HL-60 (cell line): ENCODE data around the gene RABGAP1L.

ENCODE experiments used
- DNase-seq, 2 experiments: peaks; one replicate each; pipeline ENCODE4 v3.0.0-alpha.2; 2010 to 2020; ENCODE audit warnings: low read depth in 1 of 2, low spot score in 1 of 2
- H3K27ac ChIP-seq: fragments of 250-450 bp; sonication (Bioruptor Pico); replicated peaks from 2 replicates; pipeline ENCODE4 v1.5.1; 2020; ENCODE audit warnings: mild to moderate bottlenecking, moderate library complexity
- H3K27me3 ChIP-seq: fragments of 250-450 bp; sonication (Bioruptor Pico); 2 replicates; pipeline ENCODE4 v1.5.1; 2021; ENCODE audit warnings: mild to moderate bottlenecking, moderate library complexity; ENCODE audit not compliant: insufficient read depth, poor library complexity, severe bottlenecking
- H3K4me3 ChIP-seq: replicated peaks from 2 replicates; pipeline ENCODE4 v1.5.1; 2011; ENCODE audit warnings: mild to moderate bottlenecking, control low read depth, low read length; ENCODE audit not compliant: insufficient read depth
- GABPA ChIP-seq: IDR thresholded peaks from 2 replicates; pipeline ENCODE4 v1.6.1; 2012; ENCODE audit warnings: low read depth
- POLR2AphosphoS5 ChIP-seq: IDR thresholded peaks from 2 replicates; pipeline ENCODE4 v1.6.1; 2012; ENCODE audit warnings: low read depth
- REST ChIP-seq: IDR thresholded peaks from 2 replicates; pipeline ENCODE4 v1.6.1; 2012; ENCODE audit warnings: low read depth; ENCODE audit not compliant: insufficient replicate concordance
- SPI1 ChIP-seq: IDR thresholded peaks from 2 replicates; pipeline ENCODE4 v1.6.1; 2012; ENCODE audit warnings: low read depth, mild to moderate bottlenecking, borderline replicate concordance
- TF ChIP-seq, protein P1 (sequence below): IDR thresholded peaks from one replicate; pipeline ENCODE4 v1.5.1; 2011; ENCODE audit warnings: low read length, control low read depth, inconsistent platforms; ENCODE audit not compliant: insufficient read depth

Gene RABGAP1L

DNA sequence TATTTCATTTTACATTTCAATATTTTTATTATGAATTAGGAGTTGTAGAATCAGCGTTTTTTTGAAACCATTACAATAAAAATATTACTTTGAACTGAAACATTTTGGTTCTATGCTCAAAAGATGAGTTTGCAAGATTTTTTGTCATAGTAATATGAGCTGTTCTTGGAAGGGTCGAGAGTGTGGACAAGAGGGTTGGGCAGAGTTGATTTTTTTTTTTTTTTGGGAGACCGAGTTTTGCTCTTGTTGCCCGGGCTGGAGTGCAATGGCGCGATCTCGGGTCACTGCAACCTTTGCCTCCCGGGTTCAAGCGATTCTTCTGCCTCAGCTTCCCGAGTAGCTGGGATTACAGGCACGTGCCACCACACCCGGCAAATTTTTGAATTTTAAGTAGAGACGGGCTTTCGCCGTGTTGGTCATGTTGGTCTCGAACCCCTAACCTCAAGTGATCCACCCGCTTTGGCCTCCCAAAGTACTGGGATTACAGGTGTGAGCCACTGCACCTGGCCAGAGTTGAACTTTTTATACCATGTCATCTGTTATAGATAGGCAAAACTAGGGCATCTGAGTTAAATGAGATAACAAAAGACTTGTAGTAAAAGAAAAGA lies 843.7 kb downstream of the RABGAP1L start:
- H3K4me3 ChIP-seq, result no peak overlapping the region
- no peaks in the 10 kb centered on the region for H3K27me3 ChIP-seq
- TF ChIP-seq, protein P1, sequence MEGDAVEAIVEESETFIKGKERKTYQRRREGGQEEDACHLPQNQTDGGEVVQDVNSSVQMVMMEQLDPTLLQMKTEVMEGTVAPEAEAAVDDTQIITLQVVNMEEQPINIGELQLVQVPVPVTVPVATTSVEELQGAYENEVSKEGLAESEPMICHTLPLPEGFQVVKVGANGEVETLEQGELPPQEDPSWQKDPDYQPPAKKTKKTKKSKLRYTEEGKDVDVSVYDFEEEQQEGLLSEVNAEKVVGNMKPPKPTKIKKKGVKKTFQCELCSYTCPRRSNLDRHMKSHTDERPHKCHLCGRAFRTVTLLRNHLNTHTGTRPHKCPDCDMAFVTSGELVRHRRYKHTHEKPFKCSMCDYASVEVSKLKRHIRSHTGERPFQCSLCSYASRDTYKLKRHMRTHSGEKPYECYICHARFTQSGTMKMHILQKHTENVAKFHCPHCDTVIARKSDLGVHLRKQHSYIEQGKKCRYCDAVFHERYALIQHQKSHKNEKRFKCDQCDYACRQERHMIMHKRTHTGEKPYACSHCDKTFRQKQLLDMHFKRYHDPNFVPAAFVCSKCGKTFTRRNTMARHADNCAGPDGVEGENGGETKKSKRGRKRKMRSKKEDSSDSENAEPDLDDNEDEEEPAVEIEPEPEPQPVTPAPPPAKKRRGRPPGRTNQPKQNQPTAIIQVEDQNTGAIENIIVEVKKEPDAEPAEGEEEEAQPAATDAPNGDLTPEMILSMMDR, result no peak
- H3K27ac ChIP-seq, result no peak overlapping the region
- no peak for DNase-seq

- TF ChIP-seq GABPA (no peak), POLR2AphosphoS5 (no peak), REST (no peak), SPI1 (no peak)
- TF ChIP-seq, protein P1, result no peak
- DNase-seq, result no peak
- no peaks in the 10 kb centered on the region for H3K27me3 ChIP-seq
- no peak overlapping the region for H3K27ac ChIP-seq
- no peak overlapping the region for H3K4me3 ChIP-seq
These were observed 844.2 kb downstream of the RABGAP1L start for GRCh38 chr1:175003521-175003920.

DNA sequence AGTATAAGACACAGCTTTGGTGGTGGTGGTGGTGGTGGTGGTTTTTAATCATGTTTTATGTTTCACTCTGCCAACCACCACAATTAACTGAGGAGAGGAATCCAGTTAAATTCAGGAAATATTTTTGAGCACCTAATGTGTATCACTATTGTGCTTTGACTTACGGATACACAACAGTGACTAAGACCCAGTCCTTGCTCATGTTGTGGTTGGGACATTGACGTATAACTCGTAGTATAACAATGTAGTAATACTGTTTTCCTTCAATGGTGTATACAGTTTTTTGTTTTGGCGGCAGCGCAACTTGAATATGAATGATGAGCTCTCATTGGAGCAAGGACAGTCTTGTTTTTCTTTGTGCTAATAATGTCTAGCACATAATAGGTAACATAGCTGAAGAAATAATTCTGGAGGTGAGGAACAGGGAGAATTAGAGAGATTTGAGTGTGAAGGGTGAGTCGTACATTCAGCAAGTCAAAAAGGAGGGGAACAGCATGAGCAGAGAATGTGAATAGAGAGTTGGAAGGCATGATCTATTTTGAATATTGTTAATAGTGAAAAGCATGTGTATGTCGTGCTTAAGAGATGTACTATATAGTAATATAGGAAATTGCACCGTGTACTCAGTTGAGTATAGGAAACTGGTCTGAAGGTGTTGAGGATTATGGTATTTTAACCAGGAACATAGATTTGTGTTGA lies 845.9 kb downstream of the RABGAP1L start:
- DNase-seq, result no peak
- no peak overlapping the region for H3K27ac ChIP-seq
- no peak for TF ChIP-seq SPI1
- H3K4me3 ChIP-seq, result no peak overlapping the region
- no peaks in the 10 kb centered on the region for H3K27me3 ChIP-seq

DNA sequence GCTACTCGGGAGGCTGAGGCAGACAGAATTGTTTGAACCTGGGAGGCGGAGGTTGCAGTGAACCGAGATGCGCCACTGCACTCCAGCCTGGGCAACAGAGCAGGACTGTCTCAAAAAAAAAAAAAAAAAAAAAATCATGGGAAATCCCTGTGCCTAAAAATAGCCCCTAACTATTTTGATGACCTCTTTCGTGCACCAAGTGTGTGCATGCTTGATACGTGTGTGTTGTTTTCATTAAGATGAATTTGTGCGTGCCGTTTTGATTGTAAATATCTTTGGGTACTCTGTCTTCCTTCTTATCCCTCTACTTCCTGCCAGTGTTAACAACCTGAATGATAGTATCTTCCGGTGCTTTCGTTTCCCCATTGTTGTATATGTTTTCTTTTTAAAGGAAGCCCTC lies 850.2 kb downstream of the RABGAP1L start:
- Histone ChIP-seq H3K27me3 (no peaks in the 10 kb centered on the region), H3K4me3 (no peak overlapping the region), H3K27ac (no peak overlapping the region)
- TF ChIP-seq POLR2AphosphoS5 (no peak), SPI1 (no peak), GABPA (no peak), REST (no peak)
- TF ChIP-seq, protein P1, result no peak
- DNase-seq, result no peak
